ENCODE measurements around the gene SGSM1. TPM values are rescaled to one million over a fixed set of nuclear protein-coding genes. Genes with fewer than 3 reads are reported as not detected.

SGSM1 gene
- total RNA-seq, 1 donor: not detected

GRCh38 chr22:24768537-24769374, 37.3 kb upstream of the SGSM1 start:
- peak; percentile 77 for DNase-seq (ENCODE audit: insufficient read length, low spot score, missing footprints)
- H3K4me3 ChIP-seq (ENCODE audit: insufficient read depth, low read length): no peak overlapping the region
- H4K20me1 ChIP-seq (ENCODE audit: insufficient read depth, low read length): no peaks in the 10 kb centered on the region
- no peaks in the 10 kb centered on the region for H3K9me3 ChIP-seq (ENCODE audit: low read depth, low read length)
- no peak overlapping the region for H2AFZ ChIP-seq (ENCODE audit: low read length)
- H3K79me2 ChIP-seq (ENCODE audit: insufficient read depth, low read length): no peaks in the 10 kb centered on the region
- TF ChIP-seq CTCF (IDR thresholded peaks at IDR 0.05; ENCODE audit: extremely low read depth, low read depth, low read length): peak; percentile 63
- H3K36me3 ChIP-seq (ENCODE audit: insufficient read depth, low read length): no peaks in the 10 kb centered on the region
- no peak overlapping the region for H3K4me2 ChIP-seq (ENCODE audit: insufficient read depth, low read length)
- H3K27me3 ChIP-seq (ENCODE audit: insufficient read depth, low read length): peaks cover 7% of the 10 kb centered on the region
- H3K27ac ChIP-seq (ENCODE audit: low read depth, low read length): no peak overlapping the region
- no peaks in the 10 kb centered on the region for H3K4me1 ChIP-seq (ENCODE audit: insufficient read depth, low read length)

GRCh38 chr22:24772493-24773220, 33.4 kb upstream of the SGSM1 start:
- no peaks in the 10 kb centered on the region for H3K4me1 ChIP-seq (ENCODE audit: insufficient read depth, low read length)
- no peak overlapping the region for H3K4me2 ChIP-seq (ENCODE audit: insufficient read depth, low read length)
- no peaks in the 10 kb centered on the region for H3K36me3 ChIP-seq (ENCODE audit: insufficient read depth, low read length)
- DNase-seq (ENCODE audit: insufficient read length, low spot score, missing footprints): peak; percentile 88
- H2AFZ ChIP-seq (ENCODE audit: low read length): no peak overlapping the region
- H3K9me3 ChIP-seq (ENCODE audit: low read depth, low read length): no peaks in the 10 kb centered on the region
- no peak overlapping the region for H3K27ac ChIP-seq (ENCODE audit: low read depth, low read length)
- no peaks in the 10 kb centered on the region for H4K20me1 ChIP-seq (ENCODE audit: insufficient read depth, low read length)
- H3K4me3 ChIP-seq (ENCODE audit: insufficient read depth, low read length): no peak overlapping the region
- peak; percentile 78 for TF ChIP-seq CTCF (IDR thresholded peaks at IDR 0.05; ENCODE audit: extremely low read depth, low read depth, low read length)
- H3K79me2 ChIP-seq (ENCODE audit: insufficient read depth, low read length): no peaks in the 10 kb centered on the region
- peaks cover 7% of the 10 kb centered on the region for H3K27me3 ChIP-seq (ENCODE audit: insufficient read depth, low read length)

GRCh38 chr22:24775769-24776492, 30.1 kb upstream of the SGSM1 start:
- Histone ChIP-seq H3K4me3 (ENCODE audit: insufficient read depth, low read length) (no peak overlapping the region), H3K36me3 (ENCODE audit: insufficient read depth, low read length) (no peaks in the 10 kb centered on the region), H4K20me1 (ENCODE audit: insufficient read depth, low read length) (no peaks in the 10 kb centered on the region), H3K27me3 (ENCODE audit: insufficient read depth, low read length) (peaks cover 7% of the 10 kb centered on the region), H3K27ac (ENCODE audit: low read depth, low read length) (no peak overlapping the region), H3K4me1 (ENCODE audit: insufficient read depth, low read length) (no peaks in the 10 kb centered on the region), H3K79me2 (ENCODE audit: insufficient read depth, low read length) (no peaks in the 10 kb centered on the region), H3K4me2 (ENCODE audit: insufficient read depth, low read length) (no peak overlapping the region), H3K9me3 (ENCODE audit: low read depth, low read length) (no peaks in the 10 kb centered on the region), H2AFZ (ENCODE audit: low read length) (no peak overlapping the region)
- DNase-seq (ENCODE audit: insufficient read length, low spot score, missing footprints): no peak
- TF ChIP-seq CTCF (IDR thresholded peaks at IDR 0.05; ENCODE audit: extremely low read depth, low read depth, low read length): no peak
